ENCODE results near the gene RFX5. TPM values are rescaled to one million over a fixed set of nuclear protein-coding genes. Genes with fewer than 3 reads are reported as not detected.

Gene RFX5
- total and polyA plus RNA-seq, 2 of the 13 experiments (the other 11 are each of a cell fraction or from before 2014, with no cell fraction given): 17.9 to 36.2 TPM

- TF ChIP-seq, protein P1, sequence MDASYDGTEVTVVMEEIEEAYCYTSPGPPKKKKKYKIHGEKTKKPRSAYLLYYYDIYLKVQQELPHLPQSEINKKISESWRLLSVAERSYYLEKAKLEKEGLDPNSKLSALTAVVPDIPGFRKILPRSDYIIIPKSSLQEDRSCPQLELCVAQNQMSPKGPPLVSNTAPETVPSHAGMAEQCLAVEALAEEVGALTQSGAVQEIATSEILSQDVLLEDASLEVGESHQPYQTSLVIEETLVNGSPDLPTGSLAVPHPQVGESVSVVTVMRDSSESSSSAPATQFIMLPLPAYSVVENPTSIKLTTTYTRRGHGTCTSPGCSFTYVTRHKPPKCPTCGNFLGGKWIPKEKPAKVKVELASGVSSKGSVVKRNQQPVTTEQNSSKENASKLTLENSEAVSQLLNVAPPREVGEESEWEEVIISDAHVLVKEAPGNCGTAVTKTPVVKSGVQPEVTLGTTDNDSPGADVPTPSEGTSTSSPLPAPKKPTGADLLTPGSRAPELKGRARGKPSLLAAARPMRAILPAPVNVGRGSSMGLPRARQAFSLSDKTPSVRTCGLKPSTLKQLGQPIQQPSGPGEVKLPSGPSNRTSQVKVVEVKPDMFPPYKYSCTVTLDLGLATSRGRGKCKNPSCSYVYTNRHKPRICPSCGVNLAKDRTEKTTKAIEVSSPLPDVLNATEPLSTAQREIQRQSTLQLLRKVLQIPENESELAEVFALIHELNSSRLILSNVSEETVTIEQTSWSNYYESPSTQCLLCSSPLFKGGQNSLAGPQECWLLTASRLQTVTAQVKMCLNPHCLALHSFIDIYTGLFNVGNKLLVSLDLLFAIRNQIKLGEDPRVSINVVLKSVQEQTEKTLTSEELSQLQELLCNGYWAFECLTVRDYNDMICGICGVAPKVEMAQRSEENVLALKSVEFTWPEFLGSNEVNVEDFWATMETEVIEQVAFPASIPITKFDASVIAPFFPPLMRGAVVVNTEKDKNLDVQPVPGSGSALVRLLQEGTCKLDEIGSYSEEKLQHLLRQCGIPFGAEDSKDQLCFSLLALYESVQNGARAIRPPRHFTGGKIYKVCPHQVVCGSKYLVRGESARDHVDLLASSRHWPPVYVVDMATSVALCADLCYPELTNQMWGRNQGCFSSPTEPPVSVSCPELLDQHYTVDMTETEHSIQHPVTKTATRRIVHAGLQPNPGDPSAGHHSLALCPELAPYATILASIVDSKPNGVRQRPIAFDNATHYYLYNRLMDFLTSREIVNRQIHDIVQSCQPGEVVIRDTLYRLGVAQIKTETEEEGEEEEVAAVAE (CRISPR knock-in tag; IDR thresholded peaks at IDR 0.05; ENCODE audit: borderline replicate concordance): 0 out of 2 replicates have a peak, but pooled peaks have one; percentile 20
- TF ChIP-seq ZBTB7A (CRISPR knock-in tag; IDR thresholded peaks at IDR 0.05): no peak
- 0 out of 2 replicates have a peak, but pooled peaks have one; percentile 24 for TF ChIP-seq GLI4 (CRISPR knock-in tag; IDR thresholded peaks at IDR 0.05; ENCODE audit: borderline replicate concordance)
- TF ChIP-seq POLR2G (IDR thresholded peaks at IDR 0.05; ENCODE audit: low read depth, low read length): peak; percentile 79
- 0 out of 2 replicates have a peak, but pooled peaks have one; percentile 6 for TF ChIP-seq KDM4B (CRISPR knock-in tag; IDR thresholded peaks at IDR 0.05)
- 0 out of 2 replicates have a peak, but pooled peaks have one; percentile 7 for TF ChIP-seq ZNF350 (CRISPR knock-in tag; IDR thresholded peaks at IDR 0.05; ENCODE audit: borderline replicate concordance, low read depth)
- 0 out of 4 replicates have a peak, but pooled peaks of 1 of the 2 experiments have one; percentile 5 for TF ChIP-seq REST (IDR thresholded peaks at IDR 0.05; ENCODE audit: borderline replicate concordance in 1 of 2, low read depth in 1 of 2, low read length in 2 of 2)
- TF ChIP-seq XRCC5 (optimal IDR thresholded peaks at IDR 0.05; ENCODE audit: low read length): peak; percentile 59
- TF ChIP-seq MXD1 (CRISPR knock-in tag; IDR thresholded peaks at IDR 0.05): 0 out of 2 replicates have a peak, but pooled peaks have one; percentile 18
- peak; percentile 66; the same call in 1 of the 2 replicates for TF ChIP-seq GABPB1 (CRISPR knock-in tag; IDR thresholded peaks at IDR 0.05)
- TF ChIP-seq ZNF136 (CRISPR knock-in tag; IDR thresholded peaks at IDR 0.05; ENCODE audit: low read depth): no peak
- no peak for TF ChIP-seq SIX4 (CRISPR knock-in tag; IDR thresholded peaks at IDR 0.05)
- peak; percentile 41 for TF ChIP-seq PHF8 (CRISPR knock-in tag; IDR thresholded peaks at IDR 0.05)
- TF ChIP-seq KDM3A (CRISPR knock-in tag; IDR thresholded peaks at IDR 0.05; ENCODE audit: low read depth): no peak
- peak; percentile 11; the same call in 1 of the 2 replicates for TF ChIP-seq HOXA3 (CRISPR knock-in tag; IDR thresholded peaks at IDR 0.05)
- TF ChIP-seq, protein P2, sequence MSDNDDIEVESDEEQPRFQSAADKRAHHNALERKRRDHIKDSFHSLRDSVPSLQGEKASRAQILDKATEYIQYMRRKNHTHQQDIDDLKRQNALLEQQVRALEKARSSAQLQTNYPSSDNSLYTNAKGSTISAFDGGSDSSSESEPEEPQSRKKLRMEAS (IDR thresholded peaks at IDR 0.05): 0 out of 2 replicates have a peak, but pooled peaks have one; percentile 17
- no peak for TF ChIP-seq CENPT (CRISPR knock-in tag; IDR thresholded peaks at IDR 0.05; ENCODE audit: low read depth)
- TF ChIP-seq KAT8 (CRISPR knock-in tag; IDR thresholded peaks at IDR 0.05): peak; percentile 55
- TF ChIP-seq YY1 (IDR thresholded peaks at IDR 0.05; ENCODE audit: insufficient read depth, insufficient replicate concordance, low read depth, low read length): peak; percentile 66
- 0 out of 2 replicates have a peak, but pooled peaks have one; percentile 14 for TF ChIP-seq ZNF772 (CRISPR knock-in tag; IDR thresholded peaks at IDR 0.05)
- no peak for TF ChIP-seq ZFP82 (CRISPR knock-in tag; IDR thresholded peaks at IDR 0.05; ENCODE audit: borderline replicate concordance)
These were observed 19.7 kb downstream of the RFX5 start, which contains the start of gene PI4KB (continued) for GRCh38 chr1:151327223-151327902.

Measured in HepG2 (cell line).